ENCODE data around the gene MMAB. TPM values are rescaled to one million over a fixed set of nuclear protein-coding genes. Genes with fewer than 3 reads are reported as not detected.

The MMAB gene
- total and polyA plus RNA-seq, 2 of the 13 experiments (the other 11 are each of a cell fraction or from before 2014, with no cell fraction given), result 26.1 to 77.3 TPM

DNA sequence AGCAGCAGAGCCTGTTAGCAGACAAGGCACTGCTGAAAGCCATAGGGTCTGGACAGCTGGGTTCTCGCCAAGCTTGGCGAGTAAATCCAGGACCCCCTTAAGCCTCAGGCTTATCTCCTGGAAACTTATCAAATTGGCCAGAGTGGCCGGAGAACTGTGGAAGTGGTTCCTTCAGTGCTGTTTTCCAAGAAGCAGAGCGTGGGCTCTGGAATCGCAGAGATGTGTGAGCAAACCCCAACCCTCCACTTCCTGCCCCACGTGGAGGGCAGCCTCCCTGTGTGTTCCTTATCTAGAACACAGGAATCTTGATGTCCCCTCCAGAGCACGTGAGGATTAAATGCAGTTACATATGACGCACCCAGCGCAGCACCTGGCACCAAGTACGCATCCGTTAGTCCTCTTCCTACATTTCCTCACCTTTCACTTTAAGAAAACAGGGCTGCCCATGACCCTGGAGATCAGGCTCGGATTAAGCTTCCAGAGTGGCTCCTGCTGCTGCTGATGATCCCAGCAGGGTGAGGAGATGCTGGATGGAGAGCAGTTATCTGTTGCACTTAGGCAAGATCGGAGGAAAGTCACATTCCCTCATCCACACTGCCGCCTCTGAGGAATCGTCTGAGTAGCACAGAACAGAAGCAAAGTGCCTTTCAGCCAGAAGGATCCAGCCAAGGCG is 35.0 kb downstream of the MMAB start:
- ChIA-PET POLR2A (no interaction called here), CTCF (ENCODE audit: low intra/inter-chr PET ratio, low total read pairs) (no interaction called here)
- H2AFZ ChIP-seq (ENCODE audit: low read length), result no peak overlapping the region
- WGBS (ENCODE audit: low lambda C conversion rate), result 90% methylated on average over 14 of the region's 16 CpGs
- H3K36me3 ChIP-seq (replicated peaks in 1 of 2; ENCODE audit: control insufficient read depth in 1 of 2, insufficient read depth in 2 of 2, low read length in 2 of 2), result no peaks in the 10 kb centered on the region; a peak in 1 of 5 replicates
- in situ Hi-C loops (cut with HindIII; ENCODE audit: extremely low pct_ligation_motif_present, low pct_unique_long_range_greater_than_20kb) (no loop called here), intact Hi-C loops (cut with micrococcal nuclease; ENCODE audit: unreplicated experiment) (no loop called here)
- no peaks in the 10 kb centered on the region for H3K79me2 ChIP-seq (ENCODE audit: insufficient read depth, low read length)
- BruUV-seq (replicated peaks), result no TSS peak
- H3K4me2 ChIP-seq (ENCODE audit: low read depth, low read length), result no peak overlapping the region
- no peak overlapping the region for H3K27ac ChIP-seq (ENCODE audit: extremely low read length, insufficient read depth, low read length)
- no peak overlapping the region for H3K9ac ChIP-seq (ENCODE audit: insufficient read depth, low read depth, low read length)
- no peak overlapping the region for H3K4me3 ChIP-seq (replicated peaks in 1 of 3; ENCODE audit: insufficient read depth in 1 of 3, low read depth in 2 of 3, low read length in 3 of 3)
- FAIRE-seq, result no peak
- H3K27me3 ChIP-seq (ENCODE audit: control insufficient read depth in 1 of 2, insufficient read depth in 2 of 2, low read length in 2 of 2), result no peaks in the 10 kb centered on the region; a peak in 1 of 5 replicates
- TF ChIP-seq ZNF430 (CRISPR knock-in tag; IDR thresholded peaks at IDR 0.05) (no peak), MAFG (CRISPR knock-in tag; IDR thresholded peaks at IDR 0.05) (no peak), MZF1 (CRISPR knock-in tag; IDR thresholded peaks at IDR 0.05; ENCODE audit: borderline replicate concordance) (no peak), ZNF598 (CRISPR knock-in tag; IDR thresholded peaks at IDR 0.05; ENCODE audit: borderline replicate concordance) (no peak), BRD4 (CRISPR knock-in tag; IDR thresholded peaks at IDR 0.05) (no peak), MED13 (CRISPR knock-in tag; IDR thresholded peaks at IDR 0.05) (no peak), IKZF1 (IDR thresholded peaks at IDR 0.05) (no peak), ARHGAP35 (CRISPR knock-in tag; IDR thresholded peaks at IDR 0.05; ENCODE audit: borderline replicate concordance) (no peak), CEBPB (IDR thresholded peaks at IDR 0.05; ENCODE audit: borderline replicate concordance, low read depth, low read length) (no peak), ZNF652 (CRISPR knock-in tag; IDR thresholded peaks at IDR 0.05; ENCODE audit: borderline replicate concordance, low read depth) (no peak), ZNF670 (CRISPR knock-in tag; IDR thresholded peaks at IDR 0.05; ENCODE audit: borderline replicate concordance) (no peak), ELF3 (CRISPR knock-in tag; IDR thresholded peaks at IDR 0.05) (no peak), KDM5B (CRISPR knock-in tag; IDR thresholded peaks at IDR 0.05; ENCODE audit: borderline replicate concordance) (no peak)
- TF ChIP-seq, protein P1, sequence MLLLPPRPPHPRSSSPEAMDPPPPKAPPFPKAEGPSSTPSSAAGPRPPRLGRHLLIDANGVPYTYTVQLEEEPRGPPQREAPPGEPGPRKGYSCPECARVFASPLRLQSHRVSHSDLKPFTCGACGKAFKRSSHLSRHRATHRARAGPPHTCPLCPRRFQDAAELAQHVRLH (CRISPR knock-in tag; IDR thresholded peaks at IDR 0.05; ENCODE audit: borderline replicate concordance, low read depth), result no peak
- TF ChIP-seq, protein P2, sequence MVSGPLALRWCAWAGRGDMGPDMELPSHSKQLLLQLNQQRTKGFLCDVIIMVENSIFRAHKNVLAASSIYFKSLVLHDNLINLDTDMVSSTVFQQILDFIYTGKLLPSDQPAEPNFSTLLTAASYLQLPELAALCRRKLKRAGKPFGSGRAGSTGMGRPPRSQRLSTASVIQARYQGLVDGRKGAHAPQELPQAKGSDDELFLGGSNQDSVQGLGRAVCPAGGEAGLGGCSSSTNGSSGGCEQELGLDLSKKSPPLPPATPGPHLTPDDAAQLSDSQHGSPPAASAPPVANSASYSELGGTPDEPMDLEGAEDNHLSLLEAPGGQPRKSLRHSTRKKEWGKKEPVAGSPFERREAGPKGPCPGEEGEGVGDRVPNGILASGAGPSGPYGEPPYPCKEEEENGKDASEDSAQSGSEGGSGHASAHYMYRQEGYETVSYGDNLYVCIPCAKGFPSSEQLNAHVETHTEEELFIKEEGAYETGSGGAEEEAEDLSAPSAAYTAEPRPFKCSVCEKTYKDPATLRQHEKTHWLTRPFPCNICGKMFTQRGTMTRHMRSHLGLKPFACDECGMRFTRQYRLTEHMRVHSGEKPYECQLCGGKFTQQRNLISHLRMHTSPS (CRISPR knock-in tag; IDR thresholded peaks at IDR 0.05; ENCODE audit: low read depth), result no peak
- TF ChIP-seq, protein P3, sequence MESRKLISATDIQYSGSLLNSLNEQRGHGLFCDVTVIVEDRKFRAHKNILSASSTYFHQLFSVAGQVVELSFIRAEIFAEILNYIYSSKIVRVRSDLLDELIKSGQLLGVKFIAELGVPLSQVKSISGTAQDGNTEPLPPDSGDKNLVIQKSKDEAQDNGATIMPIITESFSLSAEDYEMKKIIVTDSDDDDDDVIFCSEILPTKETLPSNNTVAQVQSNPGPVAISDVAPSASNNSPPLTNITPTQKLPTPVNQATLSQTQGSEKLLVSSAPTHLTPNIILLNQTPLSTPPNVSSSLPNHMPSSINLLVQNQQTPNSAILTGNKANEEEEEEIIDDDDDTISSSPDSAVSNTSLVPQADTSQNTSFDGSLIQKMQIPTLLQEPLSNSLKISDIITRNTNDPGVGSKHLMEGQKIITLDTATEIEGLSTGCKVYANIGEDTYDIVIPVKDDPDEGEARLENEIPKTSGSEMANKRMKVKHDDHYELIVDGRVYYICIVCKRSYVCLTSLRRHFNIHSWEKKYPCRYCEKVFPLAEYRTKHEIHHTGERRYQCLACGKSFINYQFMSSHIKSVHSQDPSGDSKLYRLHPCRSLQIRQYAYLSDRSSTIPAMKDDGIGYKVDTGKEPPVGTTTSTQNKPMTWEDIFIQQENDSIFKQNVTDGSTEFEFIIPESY (CRISPR knock-in tag; IDR thresholded peaks at IDR 0.05), result no peak
- TF ChIP-seq, protein P4, sequence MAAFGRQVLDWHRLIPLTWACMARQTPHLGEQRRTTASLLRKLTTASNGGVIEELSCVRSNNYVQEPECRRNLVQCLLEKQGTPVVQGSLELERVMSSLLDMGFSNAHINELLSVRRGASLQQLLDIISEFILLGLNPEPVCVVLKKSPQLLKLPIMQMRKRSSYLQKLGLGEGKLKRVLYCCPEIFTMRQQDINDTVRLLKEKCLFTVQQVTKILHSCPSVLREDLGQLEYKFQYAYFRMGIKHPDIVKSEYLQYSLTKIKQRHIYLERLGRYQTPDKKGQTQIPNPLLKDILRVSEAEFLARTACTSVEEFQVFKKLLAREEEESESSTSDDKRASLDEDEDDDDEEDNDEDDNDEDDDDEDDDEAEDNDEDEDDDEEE (CRISPR knock-in tag; IDR thresholded peaks at IDR 0.05), result no peak
- TF ChIP-seq, protein P5, sequence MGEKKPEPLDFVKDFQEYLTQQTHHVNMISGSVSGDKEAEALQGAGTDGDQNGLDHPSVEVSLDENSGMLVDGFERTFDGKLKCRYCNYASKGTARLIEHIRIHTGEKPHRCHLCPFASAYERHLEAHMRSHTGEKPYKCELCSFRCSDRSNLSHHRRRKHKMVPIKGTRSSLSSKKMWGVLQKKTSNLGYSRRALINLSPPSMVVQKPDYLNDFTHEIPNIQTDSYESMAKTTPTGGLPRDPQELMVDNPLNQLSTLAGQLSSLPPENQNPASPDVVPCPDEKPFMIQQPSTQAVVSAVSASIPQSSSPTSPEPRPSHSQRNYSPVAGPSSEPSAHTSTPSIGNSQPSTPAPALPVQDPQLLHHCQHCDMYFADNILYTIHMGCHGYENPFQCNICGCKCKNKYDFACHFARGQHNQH (CRISPR knock-in tag; IDR thresholded peaks at IDR 0.05), result no peak
- H3K9me3 ChIP-seq (ENCODE audit: low read length), result no peaks in the 10 kb centered on the region
- H4K20me1 ChIP-seq (ENCODE audit: insufficient read depth, low read length), result no peaks in the 10 kb centered on the region
- DNase-seq (ENCODE audit: low spot score), result no peak
- peaks cover 16% of the 10 kb centered on the region for H3K4me1 ChIP-seq (ENCODE audit: insufficient read depth, low read length)
- no peak for ATAC-seq

Data from HepG2 (cell line).